GM18499 (cell line): ENCODE results near the gene PTGFRN.

ENCODE experiments used
- ATAC-seq: cut with Tn5 transposase; IDR thresholded peaks from one replicate; pipeline ENCODE4 v1.9.1; 2021; ENCODE audit warnings: moderate number of reproducible peaks; ENCODE audit not compliant: insufficient read depth, unreplicated experiment

The PTGFRN gene

GRCh38 chr1:116990612-116991151 lies 81.0 kb downstream of the PTGFRN start:
- ATAC-seq: no peak

DNA sequence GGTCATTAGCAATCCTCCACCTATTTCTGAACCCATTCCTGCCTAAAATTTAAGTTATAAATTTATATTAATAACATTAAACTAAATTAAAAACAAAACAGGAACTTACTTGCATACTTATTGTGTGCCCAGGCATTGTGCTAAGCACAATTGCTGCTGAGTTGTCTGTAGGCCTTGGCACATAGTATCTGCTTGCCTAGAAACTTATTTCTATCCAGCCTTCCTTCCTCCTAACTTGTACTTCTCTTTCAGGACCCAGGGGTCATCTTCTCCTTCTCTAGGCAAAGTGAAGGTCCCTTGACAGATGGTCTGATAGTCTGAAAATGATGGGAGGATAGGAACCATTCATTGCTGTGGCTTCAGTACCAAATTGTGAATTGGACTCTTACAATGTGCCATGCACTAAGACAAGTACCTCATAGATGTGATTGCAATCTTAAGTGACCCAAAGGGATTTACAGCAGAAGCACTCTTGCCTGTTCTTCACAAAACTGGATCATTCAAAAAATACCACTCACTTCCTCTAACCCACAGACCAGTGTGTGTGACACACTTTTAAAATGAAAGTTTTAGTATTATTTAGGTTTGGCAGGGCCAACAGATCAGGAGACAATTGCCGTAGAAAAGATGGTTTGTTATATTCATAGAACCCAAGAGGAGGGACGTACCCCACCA lies 81.6 kb downstream of the PTGFRN start:
- no peak for ATAC-seq

DNA sequence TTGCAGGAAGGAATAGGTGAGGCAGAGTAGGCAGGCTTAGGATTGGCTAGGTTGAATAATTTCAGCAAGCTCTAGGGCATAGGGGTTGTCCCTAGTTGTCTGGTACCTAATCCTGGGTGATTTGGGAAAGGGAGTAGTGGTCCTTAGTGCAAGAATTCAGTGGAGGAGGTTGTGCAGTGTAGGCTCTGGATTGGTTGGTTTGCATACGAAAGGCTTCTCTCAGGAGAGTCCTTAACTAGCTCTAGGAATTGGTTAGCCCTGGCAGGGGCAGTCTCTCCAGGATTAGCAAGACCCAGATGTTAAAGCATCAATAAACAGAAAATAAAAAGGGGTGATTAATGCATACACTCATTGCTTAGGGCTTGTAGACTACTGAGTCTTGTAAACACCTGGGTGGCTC lies 82.2 kb downstream of the PTGFRN start:
- no peak for ATAC-seq

DNA sequence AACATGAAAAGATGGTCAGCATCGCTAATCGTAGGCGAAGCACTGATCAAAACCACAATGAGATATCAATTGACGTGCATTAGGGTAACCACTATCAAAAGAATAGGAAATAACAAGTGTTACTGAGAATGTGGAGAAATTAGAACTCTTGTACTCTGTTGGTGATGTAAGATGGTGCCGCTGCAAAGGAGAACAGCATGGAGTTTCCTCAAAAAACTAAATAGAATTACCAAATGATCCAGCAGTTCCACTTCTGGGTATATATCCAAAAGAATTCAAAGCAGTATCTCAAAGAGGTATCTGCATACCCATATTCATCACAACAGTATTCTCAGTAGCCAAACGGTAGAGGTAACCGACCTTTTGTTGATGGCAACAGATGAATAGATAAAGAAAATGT lies 83.6 kb downstream of the PTGFRN start:
- no peak for ATAC-seq

GRCh38 chr1:116994411-116994810 lies 84.7 kb downstream of the PTGFRN start:
- ATAC-seq: no peak

- no peak for ATAC-seq
Measured at GRCh38 chr1:116997066-116997465, 87.3 kb downstream of the PTGFRN start.

DNA sequence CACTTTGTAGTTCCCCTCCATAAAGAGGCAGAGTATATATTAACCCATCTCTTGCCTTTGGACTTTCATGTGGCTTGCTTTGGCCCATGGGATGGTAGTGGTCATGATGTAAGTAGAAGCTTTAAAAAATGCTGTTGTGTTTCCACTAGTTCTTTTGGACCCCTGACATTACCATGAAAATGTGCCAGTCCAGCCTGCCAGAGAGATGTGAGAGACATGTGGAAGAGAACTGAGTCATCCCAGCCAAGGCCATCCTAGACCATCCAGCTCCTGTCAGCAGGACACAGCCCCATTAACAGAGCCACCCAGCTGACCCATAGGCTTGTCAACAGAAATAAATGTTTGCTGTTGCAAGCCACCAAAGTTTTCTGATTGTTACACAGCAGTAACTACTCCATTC lies 87.9 kb downstream of the PTGFRN start:
- no peak for ATAC-seq

DNA sequence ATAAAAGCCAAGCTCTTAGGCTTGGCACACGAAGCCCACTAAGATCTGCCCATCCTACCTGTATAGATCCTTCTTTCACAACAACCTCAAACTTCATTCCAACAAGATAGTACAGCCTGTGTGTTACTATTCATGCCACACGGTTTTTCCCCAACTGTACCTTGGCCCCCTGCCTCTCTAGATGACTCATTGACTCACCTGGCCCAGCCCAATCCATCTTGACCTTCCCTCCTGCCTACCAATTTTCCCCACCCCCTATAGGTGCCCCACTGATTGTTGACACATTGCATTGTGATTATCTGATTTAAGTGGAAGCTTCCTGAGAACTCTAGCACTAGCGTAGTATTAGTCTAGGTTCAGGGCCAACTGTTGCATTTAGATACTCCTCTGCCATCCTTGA lies 89.9 kb downstream of the PTGFRN start:
- ATAC-seq: no peak

DNA sequence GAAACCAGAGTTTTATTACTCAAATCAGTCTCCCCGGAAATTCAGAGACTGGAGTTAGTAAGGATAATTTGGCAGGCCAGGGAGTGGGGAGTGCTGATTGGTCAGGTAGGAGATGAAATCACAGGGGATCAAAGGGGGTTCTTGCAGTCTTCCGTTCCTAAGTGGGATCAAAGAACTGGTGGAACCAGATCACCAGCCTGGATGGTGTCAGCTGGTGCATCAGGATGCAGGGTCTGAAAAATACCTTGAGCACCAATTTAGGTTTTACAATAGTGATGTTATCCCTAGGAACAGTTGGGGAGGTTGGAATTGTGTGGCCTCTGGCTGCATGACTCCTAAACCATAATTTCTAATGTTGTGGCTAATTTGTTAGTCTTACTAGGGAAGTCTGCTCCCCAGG lies 90.4 kb downstream of the PTGFRN start:
- ATAC-seq: no peak

GRCh38 chr1:117001254-117001927 lies 91.7 kb downstream of the PTGFRN start, which contains the start of gene CD101:
Gene CD101 (plus strand): TSS chr1:117001760. CDS start chr1:117001818, 58 bp downstream.
- peak; percentile 86 for ATAC-seq

DNA sequence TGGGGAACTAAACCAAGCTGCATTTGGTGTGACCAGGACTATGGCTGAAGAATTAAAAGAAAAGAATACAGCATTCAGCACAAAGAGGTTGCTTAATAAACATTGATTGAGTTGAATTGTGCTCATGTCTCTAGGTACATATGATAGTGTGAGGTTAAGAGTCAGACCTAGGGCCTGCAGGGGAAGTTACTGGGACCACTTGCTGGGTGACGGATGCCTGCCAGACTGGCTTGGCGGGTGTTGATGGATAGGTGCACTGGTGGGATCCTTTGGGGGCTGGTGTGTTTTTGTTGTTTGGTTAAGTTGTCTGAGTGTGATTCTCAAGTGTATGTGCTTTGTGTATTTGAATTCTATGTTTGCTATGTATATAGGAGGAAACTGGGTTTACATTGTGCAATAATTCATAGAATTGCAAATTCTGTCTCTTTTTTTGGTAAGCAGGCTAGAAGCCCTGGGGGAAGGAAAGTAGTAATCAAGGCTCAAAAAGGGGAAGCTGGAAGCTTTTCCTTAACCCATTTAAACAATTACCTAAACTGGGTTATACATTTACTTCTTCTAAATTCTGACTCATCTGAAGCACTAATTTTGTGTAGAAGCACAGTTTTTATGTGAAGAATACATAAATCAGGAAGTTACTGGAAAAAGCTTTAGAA lies 93.6 kb downstream of the PTGFRN start:
- no peak for ATAC-seq

GRCh38 chr1:117007719-117008013 lies 98.0 kb downstream of the PTGFRN start:
- ATAC-seq: no peak

- no peak for ATAC-seq
Measured at GRCh38 chr1:117008656-117009055, 98.9 kb downstream of the PTGFRN start.

GRCh38 chr1:117009132-117009531 lies 99.4 kb downstream of the PTGFRN start:
- no peak for ATAC-seq

GRCh38 chr1:117010310-117010969 lies 100.7 kb downstream of the PTGFRN start:
- ATAC-seq: no peak

DNA sequence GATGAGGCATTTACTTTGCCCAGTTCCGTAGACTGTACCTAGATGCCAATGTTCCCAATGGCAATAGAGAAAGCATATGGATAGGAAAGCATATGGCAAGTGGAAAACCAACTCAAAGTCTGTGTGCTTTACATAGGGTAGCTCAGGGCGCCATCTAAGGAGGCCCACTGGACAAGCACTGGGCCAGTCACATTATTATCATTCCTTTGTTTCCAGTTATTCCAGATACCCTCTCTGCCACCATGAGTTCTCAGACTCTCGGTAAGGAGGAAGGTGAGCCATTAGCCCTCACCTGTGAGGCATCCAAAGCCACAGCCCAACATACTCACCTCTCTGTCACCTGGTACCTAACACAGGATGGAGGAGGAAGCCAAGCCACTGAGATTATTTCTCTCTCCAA lies 101.6 kb downstream of the PTGFRN start:
- no peak for ATAC-seq

DNA sequence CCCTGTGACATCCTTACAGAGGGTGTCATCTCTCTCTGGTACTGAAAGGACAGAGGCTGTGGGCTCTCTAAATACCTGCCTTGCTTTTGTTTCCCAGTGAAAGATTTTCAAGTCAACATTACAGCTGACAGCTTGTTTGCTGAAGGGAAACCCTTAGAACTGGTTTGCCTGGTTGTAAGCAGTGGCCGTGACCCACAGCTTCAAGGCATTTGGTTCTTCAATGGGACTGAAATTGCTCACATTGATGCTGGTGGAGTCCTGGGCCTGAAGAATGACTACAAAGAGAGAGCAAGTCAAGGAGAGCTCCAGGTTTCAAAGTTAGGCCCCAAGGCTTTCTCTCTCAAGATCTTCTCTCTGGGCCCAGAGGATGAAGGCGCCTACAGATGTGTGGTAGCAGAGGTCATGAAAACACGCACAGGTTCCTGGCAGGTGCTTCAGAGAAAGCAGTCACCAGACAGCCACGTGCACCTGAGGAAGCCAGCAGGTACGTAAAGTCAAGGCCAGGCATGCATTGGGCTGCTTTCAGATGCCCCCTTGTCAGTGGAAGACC lies 103.7 kb downstream of the PTGFRN start:
- ATAC-seq: no peak

DNA sequence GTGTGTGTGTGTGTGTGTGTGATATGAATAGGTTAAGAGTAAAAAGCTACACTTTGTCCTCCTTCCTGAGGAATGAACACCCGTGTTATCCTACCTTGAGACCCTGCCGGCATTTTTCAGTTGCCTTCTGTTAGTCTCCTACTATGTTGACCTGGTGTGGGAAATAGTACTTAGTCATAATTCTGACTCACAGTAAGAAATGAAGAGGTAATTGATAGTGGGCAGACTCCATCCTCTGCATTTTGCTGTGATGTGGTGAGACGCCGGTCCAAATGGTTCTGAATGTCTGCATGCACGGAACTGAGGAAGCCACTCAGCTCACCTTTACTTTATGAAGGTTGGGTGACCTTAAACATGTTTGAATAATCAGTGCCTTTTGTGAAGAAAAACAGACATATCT lies 104.5 kb downstream of the PTGFRN start:
- ATAC-seq: no peak

- no peak for ATAC-seq
Measured at GRCh38 chr1:117015724-117016123, 106.0 kb downstream of the PTGFRN start.

DNA sequence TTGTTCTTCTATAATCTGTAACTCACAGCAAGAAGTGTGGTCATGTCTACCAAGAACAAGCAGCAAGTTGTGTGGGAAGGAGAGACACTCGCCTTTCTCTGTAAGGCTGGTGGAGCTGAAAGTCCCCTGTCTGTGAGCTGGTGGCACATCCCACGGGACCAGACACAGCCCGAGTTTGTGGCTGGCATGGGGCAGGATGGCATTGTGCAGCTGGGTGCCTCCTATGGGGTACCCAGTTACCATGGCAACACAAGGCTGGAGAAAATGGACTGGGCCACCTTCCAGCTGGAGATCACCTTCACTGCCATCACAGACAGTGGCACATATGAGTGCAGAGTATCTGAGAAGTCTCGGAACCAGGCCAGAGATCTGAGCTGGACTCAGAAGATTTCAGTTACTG lies 107.3 kb downstream of the PTGFRN start:
- no peak for ATAC-seq

- ATAC-seq: no peak
Measured at GRCh38 chr1:117017648-117018047, 107.9 kb downstream of the PTGFRN start.
